UCSD-AML1 (cell line): Measurements from ENCODE around the gene WRAP73.
A peak's percentile ranks its signal among the peaks of the same experiment; 100 is the strongest.

Source experiments
- DNase-seq: peaks from one replicate; lab custom pipeline; 2025; ENCODE audit not compliant: unreplicated experiment; lab: John Stamatoyannopoulos, UW

WRAP73 gene

GRCh38 chr1:3649342-3650247 lies at the start of gene WRAP73:
Gene WRAP73, minus strand, starts transcription at chr1:3650103. Its CDS starts 104 bp downstream, at chr1:3649999.
- peak; percentile 93 for DNase-seq

GRCh38 chr1:3699596-3699995 lies 49.7 kb upstream of the WRAP73 start:
- DNase-seq = no peak

GRCh38 chr1:3698660-3699408 lies 48.9 kb upstream of the WRAP73 start:
- no peak for DNase-seq

- no peak for DNase-seq
Measured at GRCh38 chr1:3697810-3698209, 47.9 kb upstream of the WRAP73 start.

- no peak for DNase-seq
Measured at GRCh38 chr1:3697104-3697503, 47.2 kb upstream of the WRAP73 start.

- DNase-seq = no peak
Measured at GRCh38 chr1:3696689-3697088, 46.8 kb upstream of the WRAP73 start.

GRCh38 chr1:3695326-3696217 lies 45.7 kb upstream of the WRAP73 start:
- DNase-seq = peak; percentile 43

- no peak for DNase-seq
Measured at GRCh38 chr1:3693321-3693720, 43.4 kb upstream of the WRAP73 start.

- no peak for DNase-seq
Measured at GRCh38 chr1:3692598-3692997, 42.7 kb upstream of the WRAP73 start.

GRCh38 chr1:3691421-3692204 lies 41.7 kb upstream of the WRAP73 start:
- DNase-seq = no peak

GRCh38 chr1:3690282-3691065 lies 40.6 kb upstream of the WRAP73 start:
- no peak for DNase-seq

GRCh38 chr1:3689138-3689750 lies 39.3 kb upstream of the WRAP73 start:
- DNase-seq = no peak

- DNase-seq = no peak
Measured at GRCh38 chr1:3688356-3689137, 38.6 kb upstream of the WRAP73 start.

GRCh38 chr1:3687504-3687903 lies 37.6 kb upstream of the WRAP73 start:
- DNase-seq = no peak

- DNase-seq = no peak
Measured at GRCh38 chr1:3685906-3686305, 36.0 kb upstream of the WRAP73 start.

GRCh38 chr1:3685222-3685621 lies 35.3 kb upstream of the WRAP73 start:
- no peak for DNase-seq

GRCh38 chr1:3683992-3684391 lies 34.1 kb upstream of the WRAP73 start:
- DNase-seq = no peak

- no peak for DNase-seq
Measured at GRCh38 chr1:3683197-3683596, 33.3 kb upstream of the WRAP73 start.
